H1 (cell line): ENCODE measurements around the gene CORO1C. TPM values are rescaled to one million over a fixed set of nuclear protein-coding genes. Genes with fewer than 3 reads are reported as not detected.

Source experiments
- CTCF ChIA-PET: fragments of 300-600 bp; sonication (Branson Sonifier 250); formaldehyde crosslinking; loops from one replicate; lab custom pipeline; 2021; ENCODE audit not compliant: partially characterized antibody; lab: Charles Lee
- POLR2A ChIA-PET: fragments of 300-600 bp; sonication (Branson Sonifier 250); formaldehyde crosslinking; loops from one replicate; lab custom pipeline; 2021; ENCODE audit warnings: inconsistent platforms; ENCODE audit not compliant: partially characterized antibody; lab: Charles Lee
- DNase-seq, 2 experiments: peaks; one replicate each; pipeline versions ENCODE4 v3.0.0 to v3.0.0-alpha.2; 2010 to 2022; ENCODE audit warnings: low spot score in 2 of 2, low read depth in 1 of 2, mixed read lengths in 1 of 2
- FAIRE-seq: peaks from 2 replicates; lab custom pipeline; 2011; peaks lifted over from hg19 to GRCh38; lab: Jason Lieb, UNC
- H2AFZ ChIP-seq: 2 replicates; pipeline ENCODE4 v1.8.1; 2012; ENCODE audit warnings: low read length, inconsistent platforms
- H2AK5ac ChIP-seq: 2 replicates; pipeline ENCODE4 v1.6.1; 2013; ENCODE audit warnings: low read depth, low read length
- H2BK120ac ChIP-seq: replicated peaks from 2 replicates; pipeline ENCODE3; 2013; ENCODE audit warnings: low read depth, low read length, inconsistent platforms
- H2BK12ac ChIP-seq: 2 replicates; pipeline ENCODE4 v1.6.1; 2013; ENCODE audit warnings: low read depth, low read length
- H2BK15ac ChIP-seq: 2 replicates; pipeline ENCODE4 v1.6.1; 2013; ENCODE audit warnings: low read length
- H2BK20ac ChIP-seq: 2 replicates; pipeline ENCODE4 v1.6.1; 2013; ENCODE audit warnings: low read length
- H2BK5ac ChIP-seq: 2 replicates; pipeline ENCODE4 v1.6.1; 2013; ENCODE audit warnings: low read depth, low read length
- H3K14ac ChIP-seq: 2 replicates; pipeline ENCODE4 v1.6.1; 2013; ENCODE audit warnings: inconsistent platforms; ENCODE audit not compliant: insufficient read length
- H3K18ac ChIP-seq: 2 replicates; pipeline ENCODE4 v1.6.1; 2013; ENCODE audit warnings: low read length; ENCODE audit errors: extremely low read depth
- H3K23ac ChIP-seq: 2 replicates; pipeline ENCODE4 v1.6.1; 2013; ENCODE audit warnings: inconsistent platforms; ENCODE audit not compliant: insufficient read length
- H3K23me2 ChIP-seq: 2 replicates; pipeline ENCODE4 v1.6.1; 2013; ENCODE audit warnings: low read depth, low read length
- H3K27ac ChIP-seq: 2 replicates; pipeline ENCODE4 v1.6.1; 2011; ENCODE audit warnings: low read depth, low read length, inconsistent platforms
- H3K27me3 ChIP-seq, 4 experiments: replicated peaks in 1 of 4; 1 replicate in 1 of 4; 2 replicates in 3 of 4; pipeline versions ENCODE4 v1.6.1 to v1.8.1; 2011 to 2013; ENCODE audit warnings: low read length in 3 of 4, mild to moderate bottlenecking in 3 of 4, inconsistent platforms in 2 of 4, mixed read lengths in 2 of 4, moderate library complexity in 1 of 4; ENCODE audit not compliant: control insufficient read depth in 3 of 4, insufficient read depth in 3 of 4; ENCODE audit errors: extremely low read depth in 1 of 4
- H3K36me3 ChIP-seq, 4 experiments: 2 replicates each; pipeline versions ENCODE4 v1.6.1 to v1.8.1; 2011 to 2013; ENCODE audit warnings: mild to moderate bottlenecking in 4 of 4, low read length in 3 of 4, moderate library complexity in 2 of 4, control low read depth in 1 of 4, inconsistent platforms in 1 of 4; ENCODE audit not compliant: insufficient read depth in 4 of 4, control insufficient read depth in 2 of 4
- H3K4ac ChIP-seq: replicated peaks from 2 replicates; pipeline ENCODE3; 2013; ENCODE audit warnings: low read length, low read depth, mixed read lengths, inconsistent platforms; ENCODE audit not compliant: insufficient read length
- H3K4me1 ChIP-seq, 4 experiments: replicated peaks in 1 of 4; 1 replicate in 1 of 4; 2 replicates in 3 of 4; pipeline versions ENCODE4 v1.6.1 to v1.8.1; 2011 to 2013; ENCODE audit warnings: low read length in 3 of 4, inconsistent platforms in 2 of 4, mixed read lengths in 1 of 4; ENCODE audit not compliant: insufficient read depth in 4 of 4, control insufficient read depth in 3 of 4
- H3K4me2 ChIP-seq, 2 experiments: 2 replicates each; pipeline versions ENCODE4 v1.6.1 to v1.8.1; 2011 to 2013; ENCODE audit warnings: low read depth in 2 of 2, low read length in 2 of 2, control low read depth in 1 of 2, inconsistent platforms in 1 of 2, mild to moderate bottlenecking in 1 of 2; ENCODE audit not compliant: insufficient read depth in 1 of 2
- H3K4me3 ChIP-seq, 4 experiments: fragments of 200-600, 300-600 bp in 1 of 4; sonication (generic), shearing (Covaris generic), sonication (Bioruptor Twin) in 1 of 4; 2 replicates each; pipeline versions ENCODE4 v1.5.1 to v1.8.1; 2011 to 2016; ENCODE audit warnings: low read length in 4 of 4, low read depth in 3 of 4, control low read depth in 2 of 4, inconsistent platforms in 2 of 4, mild to moderate bottlenecking in 2 of 4, mixed read lengths in 1 of 4, moderate library complexity in 1 of 4; ENCODE audit not compliant: insufficient read depth in 2 of 4; ENCODE audit errors: extremely low read depth in 1 of 4
- H3K56ac ChIP-seq: replicated peaks from 2 replicates; pipeline ENCODE3; 2013; ENCODE audit warnings: low read depth, mild to moderate bottlenecking, mixed read lengths, low read length, inconsistent platforms; ENCODE audit not compliant: insufficient read length
- H3K79me1 ChIP-seq: 2 replicates; pipeline ENCODE4 v1.6.1; 2013; ENCODE audit warnings: low read depth, low read length, control low read depth
- H3K79me2 ChIP-seq, 2 experiments: 2 replicates each; pipeline versions ENCODE4 v1.6.1 to v1.8.1; 2012 to 2013; ENCODE audit warnings: low read length in 2 of 2, mild to moderate bottlenecking in 2 of 2, inconsistent platforms in 1 of 2; ENCODE audit not compliant: insufficient read depth in 2 of 2, control insufficient read depth in 1 of 2
- H3K9ac ChIP-seq, 4 experiments: replicated peaks in 1 of 4; 1 replicate in 1 of 4; 2 replicates in 3 of 4; pipeline versions ENCODE4 v1.6.1 to v1.8.1; 2011 to 2013; ENCODE audit warnings: low read depth in 3 of 4, low read length in 3 of 4, control low read depth in 2 of 4, mild to moderate bottlenecking in 2 of 4, moderate library complexity in 2 of 4, inconsistent platforms in 1 of 4; ENCODE audit errors: extremely low read depth in 1 of 4
- H3K9me3 ChIP-seq, 2 experiments: 2 replicates each; pipeline versions ENCODE4 v1.6.1 to v1.8.1; 2012 to 2013; ENCODE audit warnings: mild to moderate bottlenecking in 2 of 2, moderate library complexity in 2 of 2, control low read depth in 1 of 2, inconsistent platforms in 1 of 2, low read depth in 1 of 2, low read length in 1 of 2, mixed read lengths in 1 of 2; ENCODE audit not compliant: insufficient read depth in 2 of 2
- H4K20me1 ChIP-seq, 2 experiments: replicated peaks in 1 of 2; 2 replicates each; pipeline versions ENCODE3 to v1.8.1; 2011 to 2013; ENCODE audit warnings: inconsistent platforms in 2 of 2, low read length in 2 of 2, mild to moderate bottlenecking in 1 of 2; ENCODE audit not compliant: insufficient read depth in 2 of 2, control insufficient read depth in 1 of 2
- H4K5ac ChIP-seq: 2 replicates; pipeline ENCODE4 v1.6.1; 2013; ENCODE audit warnings: low read length, low read depth, mixed read lengths, inconsistent platforms; ENCODE audit not compliant: insufficient read length
- H4K8ac ChIP-seq: 2 replicates; pipeline ENCODE4 v1.8.0; 2013; ENCODE audit warnings: mild to moderate bottlenecking, moderate library complexity, low read length, inconsistent platforms; ENCODE audit not compliant: insufficient read depth; ENCODE audit errors: extremely low read depth
- H4K91ac ChIP-seq: replicated peaks from 2 replicates; pipeline ENCODE3; 2013; ENCODE audit warnings: low read length, mixed read lengths, inconsistent platforms; ENCODE audit not compliant: insufficient read length
- BCL11A ChIP-seq, 2 experiments: IDR thresholded peaks; one replicate each; pipeline ENCODE4 v1.6.1; 2011; ENCODE audit warnings: low read depth in 2 of 2, low read length in 2 of 2, mild to moderate bottlenecking in 2 of 2
- CEBPB ChIP-seq: IDR thresholded peaks from 2 replicates; pipeline ENCODE4 v1.6.1; 2012; ENCODE audit warnings: low read depth, low read length
- CHD2 ChIP-seq: IDR thresholded peaks from 2 replicates; pipeline ENCODE4 v1.6.1; 2012; ENCODE audit warnings: low read length, improper control_type of control experiment
- CTCF ChIP-seq, 3 experiments: IDR thresholded peaks; 1 replicate in 2 of 3; 2 replicates in 1 of 3; pipeline versions ENCODE4 v1.5.1 to v1.6.1; 2011; ENCODE audit warnings: low read length in 3 of 3, mild to moderate bottlenecking in 3 of 3, inconsistent platforms in 2 of 3, low read depth in 1 of 3, moderate library complexity in 1 of 3; ENCODE audit not compliant: insufficient read depth in 1 of 3; ENCODE audit errors: control extremely low read depth in 1 of 3
- FOSL1 ChIP-seq: IDR thresholded peaks from 2 replicates; pipeline ENCODE4 v1.6.1; 2011; ENCODE audit warnings: mild to moderate bottlenecking, low read depth, low read length, moderate library complexity; ENCODE audit not compliant: insufficient read depth
- KDM4A ChIP-seq: IDR thresholded peaks from one replicate; pipeline ENCODE4 v1.7.1; 2012; ENCODE audit warnings: low read depth, mild to moderate bottlenecking, moderate library complexity, low read length, inconsistent platforms; ENCODE audit not compliant: severe bottlenecking
- NRF1 ChIP-seq: IDR thresholded peaks from 2 replicates; pipeline ENCODE4 v1.6.1; 2011; ENCODE audit warnings: mild to moderate bottlenecking, low read depth, low read length, improper control_type of control experiment
- POLR2AphosphoS5 ChIP-seq: IDR thresholded peaks from 2 replicates; pipeline ENCODE4 v1.6.1; 2011; ENCODE audit warnings: low read depth, low read length
- RAD21 ChIP-seq, 2 experiments: IDR thresholded peaks in 1 of 2; conservative IDR thresholded peaks in 1 of 2; 2 replicates each; pipeline ENCODE4 v1.6.1; 2011; ENCODE audit warnings: low read depth in 2 of 2, low read length in 2 of 2, improper control_type of control experiment in 1 of 2, inconsistent platforms in 1 of 2, mild to moderate bottlenecking in 1 of 2, moderate library complexity in 1 of 2
- TBP ChIP-seq: IDR thresholded peaks from 2 replicates; pipeline ENCODE4 v1.6.1; 2011; ENCODE audit warnings: low read depth, low read length, improper control_type of control experiment
- WGBS, 2 experiments: shearing (Covaris generic) in 1 of 2; methylation state at CpG; one replicate each; pipeline versions ENCODE4 v1.1.6 to v1.1.7; 2013 to 2015; ENCODE audit warnings: low lambda C conversion rate in 2 of 2, mixed read lengths in 2 of 2, inconsistent platforms in 1 of 2, low coverage in 1 of 2, missing lambda C conversion rate in 1 of 2; ENCODE audit not compliant: insufficient replicate concordance in 2 of 2, insufficient coverage in 1 of 2, insufficient read length in 1 of 2; ENCODE audit errors: extremely low coverage in 1 of 2, missing lambda C conversion rate in 1 of 2; 5-methylcytosine and 5-hydroxymethylcytosine counted together
- polyA plus RNA-seq, 7 experiments: library from polyadenylated mRNA; depleted of rRNA in 3 of 7; stranded (reverse) in 5 of 7; unstranded in 2 of 7; fragments of >200 nt in 5 of 7; fragments of 200-250 nt in 2 of 7; gene quantifications; 1 replicate in 5 of 7; 2 replicates in 1 of 7; 4 replicates in 1 of 7; pipeline versions ENCODE4 v1.2.1 to v1.2.3, GENCODE V29; 2011 to 2013; ENCODE audit warnings: missing spikeins in 2 of 7, mixed read lengths in 2 of 7
- total RNA-seq: library from RNA; stranded (reverse); fragmentation: NEBNext Ultra II Directional; extraction: Animal tissue kit (Norgen Biotek cat#: 25700); gene quantifications from 2 replicates; pipeline ENCODE4 v1.2.1, GENCODE V29; 2021

The CORO1C gene
- total and polyA plus RNA-seq, 2 of the 8 experiments (the other 6 are each of a cell fraction or from before 2014, with no cell fraction given) = 72.7 to 120 TPM

GRCh38 chr12:108627134-108627920, 104.0 kb downstream of the CORO1C start:
- Histone ChIP-seq H2BK120ac (no peak overlapping the region), H3K9me3 (no peaks in the 10 kb centered on the region; a peak in 2 of 4 replicates), H3K56ac (no peak overlapping the region), H3K27me3 (no peaks in the 10 kb centered on the region)
- POLR2A ChIA-PET = interaction anchor here (1.0 to 3.2 kb wide), 5 partner anchors 10 to 66 kb away, joined by 3 to 10 read pairs (median 4); partner anchors contain the start of gene SART3
- TF ChIP-seq BCL11A (IDR thresholded peaks at IDR 0.05; ENCODE audit: low read depth in 2 of 2, low read length in 2 of 2) = no peak
- no peak for TF ChIP-seq POLR2AphosphoS5
- no peak for TF ChIP-seq CTCF (IDR thresholded peaks at IDR 0.05; ENCODE audit: control extremely low read depth in 1 of 3, insufficient read depth in 1 of 3, low read depth in 1 of 3, low read length in 3 of 3)
- TF ChIP-seq KDM4A = no peak
- no peak for TF ChIP-seq TBP
- no peak for TF ChIP-seq NRF1
- no peak for TF ChIP-seq FOSL1
- no peak for TF ChIP-seq CEBPB
- TF ChIP-seq RAD21 (IDR thresholded peaks at IDR 0.05 in 1 of 2, conservative IDR thresholded peaks at IDR 0.05 in 1 of 2; ENCODE audit: low read depth in 2 of 2, low read length in 2 of 2) = no peak
- no peak for TF ChIP-seq CHD2
- TF ChIP-seq, all 59 proteins: peak for 0
- H2AK5ac ChIP-seq = no peak overlapping the region
- no peak overlapping the region for H4K91ac ChIP-seq
- H3K9ac ChIP-seq = no peak overlapping the region
- no peak overlapping the region for H4K5ac ChIP-seq
- no peak overlapping the region for H2AFZ ChIP-seq
- no peak overlapping the region for H2BK5ac ChIP-seq
- H4K20me1 ChIP-seq = no peaks in the 10 kb centered on the region
- no peak overlapping the region for H2BK20ac ChIP-seq
- H2BK15ac ChIP-seq = no peak overlapping the region
- DNase-seq (no peak), FAIRE-seq (no peak)
- no peak overlapping the region for H2BK12ac ChIP-seq
- H3K4me2 ChIP-seq = no peak overlapping the region
- H3K4me1 ChIP-seq = peaks cover 0 to 5% (median 4%) of the 10 kb centered on the region in 4 experiments; a peak in 5 of 7 replicates
- H3K79me2 ChIP-seq = no peaks in the 10 kb centered on the region
- H3K14ac ChIP-seq = no peak overlapping the region
- no peak overlapping the region for H3K18ac ChIP-seq
- WGBS, 2 experiments = 88% methylated on average over 8 of the region's 8 CpGs; no CpG with 5 or more reads in 1 of the 2 experiments
- no peak overlapping the region for H3K4me3 ChIP-seq
- no peaks in the 10 kb centered on the region for H3K79me1 ChIP-seq
- H3K36me3 ChIP-seq = no peaks in the 10 kb centered on the region
- no peaks in the 10 kb centered on the region for H3K23me2 ChIP-seq
- no peak overlapping the region for H3K27ac ChIP-seq
- CTCF ChIA-PET = interaction anchor here (1.0 to 3.4 kb wide), 7 partner anchors 10 to 65 kb away, joined by 3 to 16 read pairs (median 4); partner anchors contain the start of gene ISCU
- no peak overlapping the region for H3K23ac ChIP-seq
- no peak overlapping the region for H3K4ac ChIP-seq
- no peak overlapping the region for H4K8ac ChIP-seq
